Fibroblast of mammary gland (primary cell): ENCODE measurements around the gene SAE1.
A peak's percentile ranks its signal among the peaks of the same experiment; 100 is the strongest.

Source experiments
- DNase-seq: peaks from one replicate; pipeline ENCODE4 v3.0.0-alpha.2; 2010; ENCODE audit warnings: low read depth
- H3K4me3 ChIP-seq: 2 replicates; pipeline ENCODE4 v1.5.1; 2011; ENCODE audit warnings: low read depth, mild to moderate bottlenecking, low read length, moderate library complexity; ENCODE audit not compliant: control insufficient read depth
- TF ChIP-seq, protein P1 (sequence below): conservative IDR thresholded peaks from 2 replicates; pipeline ENCODE4 v1.5.1; 2011; ENCODE audit warnings: low read depth, low read length, inconsistent platforms; ENCODE audit not compliant: control insufficient read depth, insufficient read depth

SAE1 gene

DNA sequence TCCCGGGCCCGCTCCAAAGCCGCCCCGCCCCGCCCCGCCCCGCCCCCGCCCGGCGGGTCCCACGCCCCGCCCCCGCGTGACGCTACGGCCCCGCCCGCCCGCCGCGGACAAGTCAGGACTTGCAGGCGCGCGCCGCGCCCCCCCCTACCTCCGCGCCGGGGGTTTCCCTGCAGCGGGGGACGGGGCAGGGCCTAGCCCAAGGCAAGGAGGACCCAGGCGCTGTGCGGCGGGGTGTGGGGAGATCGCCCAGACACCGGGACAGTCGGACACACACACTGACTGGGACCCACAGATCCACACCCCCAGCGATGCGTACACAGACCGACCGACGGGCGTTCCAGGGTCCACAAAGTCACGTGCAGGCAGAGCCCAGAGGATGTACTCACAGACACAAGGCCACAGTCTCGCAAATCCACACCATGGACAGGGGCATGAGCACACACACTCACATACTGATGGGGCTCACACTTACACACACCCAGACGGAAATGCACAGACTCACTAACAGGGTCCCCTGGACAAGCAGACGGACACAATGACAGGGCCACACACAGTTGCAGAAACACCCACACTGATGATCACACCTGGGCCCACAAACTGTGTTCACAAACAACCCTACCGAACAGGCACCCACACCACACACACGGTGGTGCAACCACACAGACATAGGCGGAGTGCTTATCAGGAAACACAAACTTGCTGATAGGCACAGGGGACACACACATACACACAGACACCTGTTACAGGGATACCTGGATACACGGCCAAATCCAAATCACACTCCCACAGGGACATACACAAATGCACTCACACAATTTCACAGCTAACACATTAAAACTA is 100.8 kb downstream of the SAE1 start:
- H3K4me3 ChIP-seq, result peak overlapping the region; percentile 68
- TF ChIP-seq, protein P1, sequence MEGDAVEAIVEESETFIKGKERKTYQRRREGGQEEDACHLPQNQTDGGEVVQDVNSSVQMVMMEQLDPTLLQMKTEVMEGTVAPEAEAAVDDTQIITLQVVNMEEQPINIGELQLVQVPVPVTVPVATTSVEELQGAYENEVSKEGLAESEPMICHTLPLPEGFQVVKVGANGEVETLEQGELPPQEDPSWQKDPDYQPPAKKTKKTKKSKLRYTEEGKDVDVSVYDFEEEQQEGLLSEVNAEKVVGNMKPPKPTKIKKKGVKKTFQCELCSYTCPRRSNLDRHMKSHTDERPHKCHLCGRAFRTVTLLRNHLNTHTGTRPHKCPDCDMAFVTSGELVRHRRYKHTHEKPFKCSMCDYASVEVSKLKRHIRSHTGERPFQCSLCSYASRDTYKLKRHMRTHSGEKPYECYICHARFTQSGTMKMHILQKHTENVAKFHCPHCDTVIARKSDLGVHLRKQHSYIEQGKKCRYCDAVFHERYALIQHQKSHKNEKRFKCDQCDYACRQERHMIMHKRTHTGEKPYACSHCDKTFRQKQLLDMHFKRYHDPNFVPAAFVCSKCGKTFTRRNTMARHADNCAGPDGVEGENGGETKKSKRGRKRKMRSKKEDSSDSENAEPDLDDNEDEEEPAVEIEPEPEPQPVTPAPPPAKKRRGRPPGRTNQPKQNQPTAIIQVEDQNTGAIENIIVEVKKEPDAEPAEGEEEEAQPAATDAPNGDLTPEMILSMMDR, result no peak
- peak; percentile 76 for DNase-seq

DNA sequence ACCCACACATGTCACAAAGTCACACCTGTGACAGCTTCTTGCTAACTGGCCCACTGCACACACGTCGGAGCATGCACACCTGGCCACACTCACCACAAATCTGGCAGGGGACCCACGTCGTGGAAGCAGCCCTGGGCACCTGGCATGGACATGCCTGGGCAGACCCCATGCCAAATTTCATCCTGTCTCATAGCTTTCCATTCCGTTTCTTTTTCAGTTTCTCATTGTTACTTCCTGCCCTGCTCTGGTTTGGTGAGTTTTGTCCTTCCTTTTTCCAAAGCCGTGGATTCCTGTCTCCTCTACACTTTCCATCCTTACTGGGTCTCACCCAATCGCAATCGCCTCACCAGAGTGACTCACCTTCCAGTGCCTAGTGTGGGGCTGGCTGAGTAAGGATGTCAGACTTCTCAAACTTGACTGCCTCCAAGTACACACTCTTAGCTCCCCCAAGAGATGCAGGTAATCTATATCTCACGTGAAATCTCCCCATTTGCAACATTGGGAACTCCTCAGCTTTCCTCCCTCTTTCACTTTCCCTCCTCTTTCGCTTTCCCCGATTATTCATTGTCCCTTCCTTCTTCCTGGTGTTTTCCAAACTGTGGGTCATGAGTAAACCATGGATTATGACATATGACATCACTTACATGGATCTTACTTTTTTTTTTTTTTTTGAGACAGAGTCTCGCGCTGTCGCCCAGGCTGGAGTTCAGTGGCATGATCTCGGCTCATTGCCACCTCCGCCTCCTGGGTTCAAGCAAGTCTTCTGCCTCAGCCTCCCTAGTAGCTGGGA is 102.0 kb downstream of the SAE1 start:
- DNase-seq, result peak; percentile 86
- TF ChIP-seq, protein P1, result no peak
- H3K4me3 ChIP-seq, result peak overlapping the region; percentile 68

DNA sequence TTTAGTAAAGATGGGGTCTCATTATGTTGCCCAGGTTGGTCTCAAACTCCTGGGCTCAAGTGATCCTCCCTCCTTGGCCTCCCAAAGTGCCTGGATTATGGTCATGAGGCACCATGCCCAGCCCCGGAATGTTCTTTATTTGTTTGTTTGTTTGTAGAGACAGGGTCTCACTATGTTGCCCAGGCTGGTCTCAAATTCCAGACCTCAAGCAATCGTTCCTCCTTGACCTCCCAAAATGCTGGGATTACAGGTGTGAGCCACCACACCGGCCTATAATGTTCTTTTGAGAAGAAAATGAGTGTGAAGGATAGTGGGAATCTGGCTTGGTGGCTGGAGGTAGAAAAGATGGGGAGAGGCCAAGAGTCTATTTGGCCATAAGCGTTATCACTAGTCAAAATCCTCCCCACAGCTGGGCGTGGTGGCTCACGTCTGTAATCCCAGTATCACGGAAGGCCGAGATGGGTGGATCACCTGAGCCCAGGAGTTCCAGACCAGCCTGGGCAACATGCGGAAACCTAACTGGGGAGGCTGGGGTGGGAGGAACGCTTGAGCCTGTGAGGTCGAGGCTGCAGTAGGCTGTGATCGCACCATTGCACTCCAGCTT is 105.5 kb downstream of the SAE1 start:
- TF ChIP-seq, protein P1, result no peak
- DNase-seq, result no peak

DNA sequence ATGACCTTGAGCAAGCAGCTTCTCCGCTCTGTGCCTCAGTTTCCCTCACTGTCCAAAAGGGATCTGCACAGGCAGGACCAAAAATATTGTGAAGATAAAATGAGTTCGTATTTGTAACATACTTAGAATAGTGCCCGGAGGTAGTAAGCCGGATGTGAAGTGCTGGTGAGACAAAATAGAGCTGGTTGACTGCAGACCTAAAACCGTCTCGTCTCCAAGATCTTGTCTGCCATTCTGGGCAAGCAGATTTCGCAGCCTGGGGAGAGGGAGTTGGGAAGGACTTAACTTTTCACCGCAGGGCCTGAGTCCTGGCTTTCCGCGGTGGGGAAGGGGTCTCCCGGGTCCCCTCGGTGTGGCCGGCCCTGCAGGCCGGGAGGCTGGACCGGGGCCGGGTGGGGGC is 108.5 kb downstream of the SAE1 start:
- TF ChIP-seq, protein P1, result no peak
- no peak overlapping the region for H3K4me3 ChIP-seq
- DNase-seq, result no peak

More for the DNA sequence above, 105.5 kb downstream of the SAE1 start:
- H3K4me3 ChIP-seq, result no peak overlapping the region

DNA sequence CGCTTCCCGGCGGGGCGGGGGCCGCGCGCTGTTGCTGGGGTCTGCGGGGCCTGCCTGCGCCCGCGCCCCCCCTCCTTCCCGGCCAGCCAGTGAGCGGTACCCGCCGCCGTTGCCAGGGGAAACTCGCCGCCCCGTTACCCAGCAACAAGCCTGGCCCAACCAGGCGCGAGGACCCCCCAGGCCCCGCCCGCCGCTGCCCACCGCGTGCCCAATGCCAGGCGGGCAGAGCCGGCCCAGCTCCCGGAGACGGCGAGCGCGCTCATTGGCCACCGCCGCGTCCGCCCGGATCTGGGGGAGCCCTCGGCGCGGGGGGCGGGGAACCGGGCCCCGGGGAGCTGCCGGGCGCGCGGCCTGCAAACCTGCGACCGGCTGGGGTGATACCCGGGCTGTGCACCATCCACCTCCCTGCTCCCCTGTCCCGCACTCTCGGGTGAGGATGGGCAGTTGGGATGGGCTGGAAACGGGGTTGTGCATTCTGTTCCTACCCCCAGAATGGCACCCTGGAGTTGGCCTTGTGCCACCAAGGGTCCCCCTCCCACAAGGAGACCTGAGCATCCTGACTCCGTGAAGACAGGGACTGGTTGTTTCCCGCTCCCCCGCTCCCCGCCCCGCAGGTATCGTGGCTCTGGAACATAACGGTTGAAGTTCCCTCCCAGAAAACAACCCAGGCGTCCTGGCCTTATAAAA is 109.1 kb downstream of the SAE1 start:
- no peak for DNase-seq
- no peak overlapping the region for H3K4me3 ChIP-seq

More for the DNA sequence above, 109.1 kb downstream of the SAE1 start:
- TF ChIP-seq, protein P1, result no peak
